GM19324 (cell line): ENCODE data around the gene NANOS3.
"Not testable (repeated sequence)": the region's sequence is repeated elsewhere in the genome, so short reads cannot be mapped to it uniquely, and the experiment has no call there.

Source experiments
- ATAC-seq: cut with Tn5 transposase; IDR thresholded peaks from one replicate; pipeline ENCODE4 v1.9.1; 2021; ENCODE audit warnings: mild to moderate bottlenecking, moderate library complexity; ENCODE audit not compliant: unreplicated experiment, low FRiP score

NANOS3 gene

GRCh38 chr19:13914777-13915176 lies 37.8 kb downstream of the NANOS3 start:
- no peak for ATAC-seq

- no peak for ATAC-seq
Measured at GRCh38 chr19:13917888-13918406, 41.0 kb downstream of the NANOS3 start.

- no peak for ATAC-seq
Measured at GRCh38 chr19:13918726-13919411, 41.9 kb downstream of the NANOS3 start.

- no peak for ATAC-seq
Measured at GRCh38 chr19:13920524-13920923, 43.6 kb downstream of the NANOS3 start.

- no peak for ATAC-seq
Measured at GRCh38 chr19:13920940-13921747, 44.2 kb downstream of the NANOS3 start.

- not testable (repeated sequence) for ATAC-seq
Measured at GRCh38 chr19:13922118-13922517, 45.2 kb downstream of the NANOS3 start.

GRCh38 chr19:13923194-13923987 lies 46.5 kb downstream of the NANOS3 start:
- ATAC-seq, result no peak

- no peak for ATAC-seq
Measured at GRCh38 chr19:13926010-13926409, 49.1 kb downstream of the NANOS3 start.

- ATAC-seq, result no peak
Measured at GRCh38 chr19:13926715-13927114, 49.8 kb downstream of the NANOS3 start.

- no peak for ATAC-seq
Measured at GRCh38 chr19:13929340-13929739, 52.4 kb downstream of the NANOS3 start.

- no peak for ATAC-seq
Measured at GRCh38 chr19:13929956-13930355, 53.0 kb downstream of the NANOS3 start.
